NCI-H82 treated with DMSO at 0.1 percent for 48 hours (cell line): ENCODE data around the gene CKLF.
"Not testable (repeated sequence)": the region's sequence is repeated elsewhere in the genome, so short reads cannot be mapped to it uniquely, and the experiment has no call there.

ENCODE experiments used
- DNase-seq: peaks from one replicate; lab custom pipeline; 2025; ENCODE audit not compliant: unreplicated experiment; lab: John Stamatoyannopoulos, UW

CKLF gene

GRCh38 chr16:66566051-66566901 is 13.9 kb downstream of the CKLF start, which contains the start of gene CMTM1:
TSS of gene CMTM1 (plus strand) at chr16:66566439. CDS start at chr16:66566514, 75 bp downstream.
- DNase-seq, result no peak

- DNase-seq, result not testable (repeated sequence)
Measured at GRCh38 chr16:66567270-66567669, 14.9 kb downstream of the CKLF start.

DNA sequence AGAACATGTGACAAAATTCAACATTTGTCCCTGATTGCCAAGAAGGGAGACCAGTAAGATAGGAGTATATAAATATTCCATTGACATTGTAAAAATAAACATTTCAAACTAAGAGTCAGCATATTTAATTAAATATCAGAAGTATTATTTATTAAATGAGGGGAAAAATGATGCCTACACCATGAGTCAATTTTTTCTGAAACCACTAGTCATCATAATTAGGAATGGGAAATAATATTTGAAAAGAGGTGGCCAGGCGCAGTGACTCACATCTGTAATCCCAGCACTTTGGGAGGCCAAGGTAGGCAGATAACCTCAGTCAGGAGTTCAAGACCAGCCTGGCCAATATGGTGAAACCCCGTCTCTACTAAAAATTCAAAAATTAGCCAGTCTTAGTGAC is 16.0 kb downstream of the CKLF start:
- DNase-seq, result no peak

DNA sequence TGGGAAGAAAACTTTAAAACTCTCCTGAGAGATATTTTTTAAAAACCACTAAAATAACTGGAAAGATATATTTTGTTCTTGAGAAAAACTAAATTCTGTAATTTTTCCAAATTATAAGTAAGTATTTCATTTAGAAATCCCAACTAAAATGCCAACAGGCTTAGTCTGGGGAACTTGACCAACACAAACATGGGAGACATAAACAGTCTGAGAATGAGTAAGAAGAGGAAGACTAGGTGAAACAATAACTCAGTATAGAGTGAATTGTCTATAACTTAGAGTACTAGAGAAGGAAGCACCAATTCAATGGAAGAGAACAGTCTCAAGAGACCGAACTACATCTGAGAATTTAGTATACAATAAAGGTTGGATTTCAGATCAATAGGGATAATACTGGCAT is 16.8 kb downstream of the CKLF start:
- no peak for DNase-seq

- no peak for DNase-seq
Measured at GRCh38 chr16:66569827-66570405, 17.5 kb downstream of the CKLF start.

- DNase-seq, result no peak
Measured at GRCh38 chr16:66572356-66572755, 20.0 kb downstream of the CKLF start.

GRCh38 chr16:66574081-66574480 is 21.7 kb downstream of the CKLF start:
- no peak for DNase-seq

GRCh38 chr16:66574531-66574930 is 22.2 kb downstream of the CKLF start:
- DNase-seq, result no peak

- DNase-seq, result no peak
Measured at GRCh38 chr16:66575060-66575459, 22.7 kb downstream of the CKLF start.

DNA sequence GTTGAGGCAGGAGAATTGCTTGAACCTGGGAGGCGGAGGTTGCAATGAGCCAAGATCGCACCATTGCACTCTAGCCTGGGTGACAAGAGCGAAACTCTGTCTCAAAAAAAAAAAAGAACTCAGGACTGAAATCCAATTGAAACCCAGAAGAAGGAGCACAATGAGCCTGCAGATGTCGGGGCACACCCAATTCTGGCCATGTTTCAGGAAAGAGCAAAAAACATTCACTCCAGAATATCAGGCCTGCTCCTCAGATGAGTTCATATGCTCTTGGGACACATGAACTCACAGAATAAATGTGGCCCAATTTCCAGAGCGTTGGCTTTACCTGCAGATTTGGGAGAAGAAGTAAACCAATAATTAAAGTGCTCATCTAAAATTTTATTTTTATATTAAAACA is 23.9 kb downstream of the CKLF start:
- DNase-seq, result no peak

GRCh38 chr16:66578651-66579531 is 26.5 kb downstream of the CKLF start, which contains the start of gene CMTM2:
TSS of gene CMTM2 (plus strand) at chr16:66579463. CDS start at chr16:66579608, 145 bp downstream.
- no peak for DNase-seq

- no peak for DNase-seq
Measured at GRCh38 chr16:66580605-66581209, 28.3 kb downstream of the CKLF start.

DNA sequence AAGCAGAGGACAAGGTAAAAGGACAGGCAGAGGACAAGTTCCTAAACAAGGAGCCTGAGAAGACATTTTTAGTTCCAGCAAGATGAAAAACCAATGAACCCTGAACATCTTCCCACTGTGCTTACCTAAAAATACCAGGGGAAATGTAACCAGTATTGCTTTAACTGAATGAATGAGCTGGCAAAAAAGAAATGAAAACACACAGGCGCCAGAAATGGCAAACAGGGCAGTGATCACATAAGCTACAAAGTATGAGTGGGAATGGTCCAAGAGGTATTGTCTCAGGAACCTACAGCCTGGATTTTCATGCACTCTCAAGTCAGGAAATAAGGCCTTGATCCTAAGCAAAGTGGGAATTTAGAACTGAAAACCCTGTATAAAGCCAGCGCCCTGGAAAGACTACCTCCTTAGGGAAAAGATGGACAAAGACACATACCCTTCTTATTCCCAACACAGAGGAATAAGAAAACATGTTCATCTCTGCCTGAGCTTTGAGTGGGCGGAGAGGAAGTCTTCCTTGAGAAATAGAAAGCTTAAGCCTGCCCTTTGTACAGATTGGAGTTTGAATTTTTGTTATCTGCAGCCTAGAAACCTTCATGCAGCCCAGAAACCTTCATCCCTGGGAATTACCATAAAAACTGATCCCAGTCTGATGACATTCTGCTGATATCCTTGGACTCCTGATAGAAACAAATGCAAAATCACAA is 29.0 kb downstream of the CKLF start:
- no peak for DNase-seq

GRCh38 chr16:66585481-66586239 is 33.3 kb downstream of the CKLF start:
- DNase-seq, result no peak

DNA sequence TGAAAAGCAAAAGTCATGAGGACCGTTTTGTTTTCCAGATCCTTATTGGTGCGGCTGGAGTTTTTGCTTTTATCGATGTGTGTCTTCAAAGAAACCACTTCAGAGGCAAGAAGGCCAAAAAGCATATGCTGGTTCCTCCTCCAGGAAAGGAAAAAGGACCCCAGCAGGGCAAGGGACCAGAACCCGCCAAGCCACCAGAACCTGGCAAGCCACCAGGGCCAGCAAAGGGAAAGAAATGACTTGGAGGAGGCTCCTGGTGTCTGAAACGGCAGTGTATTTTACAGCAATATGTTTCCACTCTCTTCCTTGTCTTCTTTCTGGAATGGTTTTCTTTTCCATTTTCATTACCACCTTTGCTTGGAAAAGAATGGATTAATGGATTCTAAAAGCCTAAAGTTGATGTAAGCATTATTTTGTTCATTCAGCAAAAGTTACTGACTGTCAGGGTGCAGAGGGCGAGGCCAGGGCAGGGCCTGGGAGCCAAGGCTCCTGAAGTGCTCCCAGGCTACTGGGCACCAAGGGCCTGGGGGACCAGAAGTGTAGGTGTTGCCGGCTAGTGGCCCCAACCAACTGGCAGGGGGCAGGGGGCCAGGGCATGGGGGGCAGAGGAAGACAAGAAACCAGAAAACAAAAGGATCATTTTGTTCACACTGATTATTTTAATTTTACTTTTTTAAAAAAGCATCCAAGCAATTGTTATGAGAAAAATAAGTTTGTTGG is 35.7 kb downstream of the CKLF start:
- no peak for DNase-seq

DNA sequence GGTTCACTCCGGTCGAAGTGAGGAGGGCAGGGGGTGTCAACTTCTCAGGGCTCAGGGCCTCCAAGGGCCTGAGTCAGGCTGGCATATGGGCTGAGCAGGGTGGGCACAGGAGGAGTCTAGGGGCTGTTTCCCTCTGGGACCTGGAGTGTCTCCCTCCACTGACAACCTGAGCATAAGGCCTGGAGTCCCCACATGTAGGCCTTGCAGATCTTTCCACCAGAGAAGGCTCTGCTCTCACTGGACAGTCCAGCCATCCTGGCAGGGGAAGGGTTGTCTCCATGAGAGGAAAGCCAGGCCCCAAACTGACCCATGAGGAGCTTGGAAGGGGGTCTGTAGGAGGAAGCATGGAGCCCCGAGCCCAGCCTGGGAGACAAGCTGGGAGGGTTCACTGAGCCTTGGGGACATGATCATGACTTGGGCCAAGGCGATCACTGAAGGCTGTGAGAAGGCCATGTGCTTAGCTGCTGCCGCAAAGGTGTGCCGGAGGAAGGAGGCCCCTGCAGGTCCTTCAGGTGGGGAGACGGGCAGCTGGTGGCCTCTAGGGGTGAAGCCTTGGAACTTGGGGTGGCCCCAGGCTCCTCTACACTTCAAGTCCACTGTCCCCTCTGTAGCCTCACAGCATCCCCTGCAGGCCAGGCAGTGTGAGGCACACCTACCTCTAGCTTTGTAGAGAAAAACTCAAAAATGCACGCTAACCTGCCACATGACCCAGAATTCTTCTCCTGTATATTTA is 36.8 kb downstream of the CKLF start:
- DNase-seq, result no peak

- no peak for DNase-seq
Measured at GRCh38 chr16:66590322-66590721, 37.9 kb downstream of the CKLF start.

- DNase-seq, result no peak
Measured at GRCh38 chr16:66591018-66591417, 38.6 kb downstream of the CKLF start.
